HAP-1 (cell line): ENCODE data around the gene CAD.

ENCODE experiments used
- DNase-seq, 2 experiments: peaks; one replicate each; pipeline ENCODE4 v3.0.0-alpha.2; 2016 to 2020; ENCODE audit warnings: low spot score in 2 of 2
- H3K27me3 ChIP-seq: fragments of 250-450 bp; sonication (Bioruptor Pico); 2 replicates; pipeline ENCODE4 v1.5.1; 2020; ENCODE audit warnings: low read depth, mild to moderate bottlenecking, moderate library complexity
- H3K36me3 ChIP-seq: fragments of 250-450 bp; sonication (Bioruptor Pico); replicated peaks from 2 replicates; pipeline ENCODE4 v1.5.1; 2020; ENCODE audit warnings: mild to moderate bottlenecking
- H3K4me1 ChIP-seq: fragments of 250-450 bp; sonication (Bioruptor Pico); 2 replicates; pipeline ENCODE4 v1.5.1; 2020; ENCODE audit warnings: mild to moderate bottlenecking
- H3K4me3 ChIP-seq: fragments of 250-450 bp; sonication (Bioruptor Pico); 2 replicates; pipeline ENCODE4 v1.5.1; 2020; ENCODE audit warnings: mild to moderate bottlenecking, moderate library complexity
- H3K9me3 ChIP-seq: fragments of 250-450 bp; sonication (Bioruptor Pico); 2 replicates; pipeline ENCODE4 v1.5.1; 2020; ENCODE audit warnings: mild to moderate bottlenecking, moderate library complexity
- in situ Hi-C: fragments of 300-500 bp; cut with MboI; formaldehyde crosslinking; loops from 3 replicates; pipeline ENCODE4 v1.14.3; 2020; ENCODE audit warnings: low sequenced_read_pairs, inconsistent platforms, mixed read lengths

Gene CAD

DNA sequence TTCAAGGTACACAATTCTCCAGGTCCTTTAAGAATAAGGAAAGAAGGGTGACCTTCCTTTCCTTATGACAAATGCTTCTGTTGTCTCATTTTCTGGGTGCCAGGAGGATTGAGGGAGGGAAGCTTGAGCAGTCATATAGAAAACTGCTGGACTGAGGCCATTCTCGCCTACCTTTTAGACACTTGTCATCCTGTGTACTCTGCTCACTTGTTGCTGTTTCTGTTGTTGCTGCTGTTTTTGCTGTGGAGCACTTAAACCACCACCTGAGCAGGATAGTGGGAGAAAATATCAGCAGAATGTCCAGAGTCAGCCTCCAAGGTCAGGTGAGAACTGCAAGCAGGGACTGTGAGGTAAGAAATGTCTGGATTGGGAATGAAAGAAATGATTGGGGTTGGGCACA is 60.8 kb downstream of the CAD start:
- H3K9me3 ChIP-seq: no peaks in the 10 kb centered on the region
- H3K27me3 ChIP-seq: no peaks in the 10 kb centered on the region
- H3K4me1 ChIP-seq: peaks cover 22% of the 10 kb centered on the region
- in situ Hi-C loops: no loop called here
- no peaks in the 10 kb centered on the region for H3K36me3 ChIP-seq
- no peak for DNase-seq
- no peak overlapping the region for H3K4me3 ChIP-seq

DNA sequence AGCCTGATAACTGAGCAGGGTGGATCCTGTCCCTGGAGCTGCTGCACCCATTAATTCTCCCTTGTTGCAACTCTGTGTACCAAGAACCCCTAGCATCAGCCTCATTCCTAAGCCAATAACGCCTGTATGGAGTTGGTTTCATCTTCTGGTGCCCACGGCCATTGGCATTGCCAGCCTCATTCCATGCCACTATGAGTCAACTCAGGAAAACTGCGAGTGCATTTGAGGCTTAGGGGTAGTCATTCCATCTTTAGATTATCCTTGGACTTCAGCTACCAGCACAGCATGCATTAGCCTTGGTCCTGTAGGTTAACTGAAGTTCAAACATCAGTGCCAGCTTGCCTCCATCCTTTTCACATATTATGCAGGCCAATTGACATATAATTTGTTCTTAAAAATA is 63.7 kb downstream of the CAD start:
- no peaks in the 10 kb centered on the region for H3K9me3 ChIP-seq
- H3K27me3 ChIP-seq: no peaks in the 10 kb centered on the region
- DNase-seq: no peak
- H3K4me1 ChIP-seq: peaks cover 46% of the 10 kb centered on the region
- no peaks in the 10 kb centered on the region for H3K36me3 ChIP-seq
- in situ Hi-C loops: loop anchor here (10.0 kb wide), 2 partner anchors 176 to 316 kb away; no protein-coding TSS in a partner anchor
- no peak overlapping the region for H3K4me3 ChIP-seq

DNA sequence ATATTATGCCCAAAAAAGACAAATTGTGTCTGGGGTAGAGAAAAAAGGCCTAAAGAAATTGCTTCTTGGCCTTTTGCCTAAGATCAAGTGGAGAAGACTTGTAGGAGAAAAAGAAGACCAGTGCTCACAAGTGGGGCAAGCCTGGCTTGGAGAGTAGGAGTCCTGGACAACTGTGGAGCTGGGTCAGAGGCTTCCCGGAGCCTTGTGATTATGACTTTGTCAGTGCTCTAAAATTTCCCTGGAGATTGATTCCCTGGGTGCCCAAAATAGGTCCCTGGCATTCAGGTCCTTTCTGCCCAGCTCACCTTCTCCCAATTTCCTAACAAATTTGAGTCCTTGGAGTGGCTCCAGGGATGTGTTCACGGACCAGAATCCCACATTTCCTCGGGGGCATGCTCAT is 64.3 kb downstream of the CAD start:
- no peaks in the 10 kb centered on the region for H3K27me3 ChIP-seq
- H3K4me1 ChIP-seq: peaks cover 52% of the 10 kb centered on the region
- no peaks in the 10 kb centered on the region for H3K9me3 ChIP-seq
- DNase-seq: no peak
- H3K36me3 ChIP-seq: no peaks in the 10 kb centered on the region
- no peak overlapping the region for H3K4me3 ChIP-seq
- in situ Hi-C loops: loop anchor here (10.0 kb wide), 2 partner anchors 177 to 317 kb away; no protein-coding TSS in a partner anchor

DNA sequence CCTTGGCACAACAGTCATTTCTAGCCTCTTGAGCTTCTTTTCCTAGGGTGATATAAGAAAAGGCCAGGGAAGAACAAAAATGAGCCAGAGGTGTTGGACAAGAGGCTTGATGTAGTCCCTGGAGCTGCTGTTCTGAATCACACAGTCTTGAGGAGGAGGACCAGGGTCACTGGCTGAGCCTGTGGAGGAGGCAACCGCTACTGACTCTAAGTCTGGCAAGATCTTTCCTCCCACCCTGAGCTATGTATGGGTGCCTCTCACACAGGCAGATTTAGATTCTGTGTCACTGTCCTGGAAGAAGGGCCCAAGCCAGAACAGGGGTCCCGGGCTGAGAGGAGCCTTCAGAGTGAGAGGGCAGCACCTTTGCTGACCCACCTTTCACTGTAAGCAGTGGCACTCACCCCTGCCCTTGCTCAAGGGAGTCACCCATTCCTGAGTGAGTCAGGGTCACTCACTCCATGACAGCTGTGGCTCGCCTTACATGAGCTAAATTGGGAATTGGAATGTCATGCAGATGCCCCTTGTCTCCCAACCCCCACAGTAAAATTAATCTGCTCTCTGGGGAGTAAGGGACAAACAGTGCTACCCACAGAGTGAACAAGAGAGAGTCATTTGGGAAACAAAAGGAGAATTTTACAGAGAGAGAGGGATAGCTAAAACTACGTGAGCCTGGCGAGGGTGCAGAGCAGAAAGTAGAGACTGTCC is 64.8 kb downstream of the CAD start, which contains the start of gene TRIM54:
TSS of gene TRIM54 (plus strand) at position 575 of the 705 bp plus-strand sequence. CDS start 303 bp downstream, outside the sequence.
- H3K4me1 ChIP-seq: peaks cover 58% of the 10 kb centered on the region
- H3K36me3 ChIP-seq: no peaks in the 10 kb centered on the region
- peak within 1 kb of the TSS; percentile 20 for H3K4me3 ChIP-seq
- no peaks in the 10 kb centered on the region for H3K27me3 ChIP-seq
- DNase-seq: peak; percentile 84 to 94
- in situ Hi-C loops: loop anchor here (10.0 kb wide), 2 partner anchors 177 to 317 kb away; no protein-coding TSS in a partner anchor
- H3K9me3 ChIP-seq: no peaks in the 10 kb centered on the region

DNA sequence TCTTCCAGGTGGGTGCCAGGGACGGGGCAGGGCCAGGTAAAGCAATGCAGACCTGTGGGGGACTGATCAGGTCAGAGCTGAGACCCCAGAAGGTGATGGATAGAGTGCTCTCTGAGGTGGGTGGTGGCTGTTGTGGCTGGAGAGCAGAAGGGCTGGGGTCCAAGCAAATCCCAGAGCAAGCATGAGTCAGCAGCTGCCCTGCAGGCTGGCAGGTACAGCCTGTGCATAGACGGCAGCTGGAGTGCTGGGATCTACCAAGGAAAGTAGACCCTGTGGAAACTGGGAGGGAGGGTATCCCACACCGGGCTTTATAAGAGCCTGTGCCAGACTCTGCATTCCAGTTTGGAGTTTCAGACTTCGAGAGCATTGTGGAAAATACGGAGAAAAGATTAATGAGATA is 65.7 kb downstream of the CAD start:
- in situ Hi-C loops: loop anchor here (10.0 kb wide), 2 partner anchors 178 to 318 kb away; no protein-coding TSS in a partner anchor
- peaks cover 61% of the 10 kb centered on the region for H3K4me1 ChIP-seq
- H3K4me3 ChIP-seq: peak overlapping the region; percentile 20
- no peaks in the 10 kb centered on the region for H3K36me3 ChIP-seq
- DNase-seq: peak in 1 of 2 experiments; percentile 63
- no peaks in the 10 kb centered on the region for H3K9me3 ChIP-seq
- no peaks in the 10 kb centered on the region for H3K27me3 ChIP-seq

DNA sequence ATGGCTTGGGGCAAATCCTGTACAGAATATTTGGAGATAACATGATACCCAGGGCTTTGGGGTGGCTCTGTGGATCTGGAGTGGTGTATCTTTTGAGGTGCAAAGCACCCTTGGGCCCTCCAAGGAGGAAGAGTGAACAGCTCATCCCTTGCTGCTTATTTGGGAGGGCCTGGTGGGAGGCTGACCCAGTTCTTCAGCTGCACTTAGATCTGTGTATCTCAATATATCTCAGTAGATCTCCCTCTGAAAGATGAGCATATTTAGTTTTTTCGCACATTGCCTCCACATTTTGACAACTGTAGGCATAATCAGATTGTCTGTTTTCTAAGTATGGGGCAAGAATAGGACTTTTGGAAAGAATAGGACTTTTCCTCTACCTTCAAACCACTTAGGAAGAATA is 67.8 kb downstream of the CAD start:
- Histone ChIP-seq H3K9me3 (no peaks in the 10 kb centered on the region), H3K36me3 (no peaks in the 10 kb centered on the region), H3K27me3 (no peaks in the 10 kb centered on the region), H3K4me1 (peaks cover 57% of the 10 kb centered on the region), H3K4me3 (no peak overlapping the region)
- no peak for DNase-seq
- in situ Hi-C loops: loop anchor here (10.0 kb wide), 2 partner anchors 180 to 320 kb away; no protein-coding TSS in a partner anchor

DNA sequence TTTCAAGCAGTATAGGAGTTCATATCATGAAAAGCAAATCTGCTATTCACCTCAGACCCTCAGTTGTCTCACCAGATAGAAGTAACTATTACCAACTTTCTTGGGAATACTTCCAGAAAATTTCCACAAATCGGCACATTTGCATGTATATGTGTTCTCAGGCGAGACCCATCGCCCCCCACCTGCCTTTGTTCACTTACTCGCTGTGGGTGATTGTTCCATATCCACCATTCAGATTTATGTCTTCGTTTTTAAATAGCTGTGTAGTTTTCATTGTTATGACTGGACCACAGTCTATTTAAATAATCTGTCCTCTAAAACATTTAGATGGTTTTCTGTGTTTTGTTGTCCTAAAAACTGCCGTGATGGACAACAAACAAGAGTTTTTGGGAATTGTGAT is 68.3 kb downstream of the CAD start:
- peaks cover 56% of the 10 kb centered on the region for H3K4me1 ChIP-seq
- H3K36me3 ChIP-seq: no peaks in the 10 kb centered on the region
- H3K27me3 ChIP-seq: no peaks in the 10 kb centered on the region
- H3K9me3 ChIP-seq: no peaks in the 10 kb centered on the region
- in situ Hi-C loops: loop anchor here (10.0 kb wide), 2 partner anchors 181 to 321 kb away; no protein-coding TSS in a partner anchor
- no peak overlapping the region for H3K4me3 ChIP-seq
- peak; percentile 74 to 75 for DNase-seq

DNA sequence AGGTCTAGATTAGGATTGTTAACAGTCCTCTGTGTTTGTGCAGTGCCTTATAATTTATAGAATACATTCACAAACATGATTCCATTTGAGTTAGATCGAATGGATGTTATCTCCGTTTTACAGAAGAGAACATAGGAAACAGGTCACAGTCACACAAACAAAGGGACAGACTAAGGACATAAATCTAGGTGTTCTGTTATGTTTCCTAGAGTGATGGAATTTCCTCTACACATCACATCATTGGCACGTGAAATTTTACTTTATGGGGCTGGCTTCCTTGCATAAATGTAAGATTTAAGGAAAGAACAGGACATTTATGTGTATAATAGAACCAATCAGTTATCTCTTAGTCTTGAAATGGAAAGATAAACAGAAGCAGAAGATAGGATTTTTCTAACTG is 71.4 kb downstream of the CAD start:
- no peak overlapping the region for H3K4me3 ChIP-seq
- in situ Hi-C loops: loop anchor here (10.0 kb wide), 2 partner anchors 184 to 324 kb away; no protein-coding TSS in a partner anchor
- H3K36me3 ChIP-seq: no peaks in the 10 kb centered on the region
- DNase-seq: no peak
- no peaks in the 10 kb centered on the region for H3K27me3 ChIP-seq
- peaks cover 44% of the 10 kb centered on the region for H3K4me1 ChIP-seq
- H3K9me3 ChIP-seq: no peaks in the 10 kb centered on the region

DNA sequence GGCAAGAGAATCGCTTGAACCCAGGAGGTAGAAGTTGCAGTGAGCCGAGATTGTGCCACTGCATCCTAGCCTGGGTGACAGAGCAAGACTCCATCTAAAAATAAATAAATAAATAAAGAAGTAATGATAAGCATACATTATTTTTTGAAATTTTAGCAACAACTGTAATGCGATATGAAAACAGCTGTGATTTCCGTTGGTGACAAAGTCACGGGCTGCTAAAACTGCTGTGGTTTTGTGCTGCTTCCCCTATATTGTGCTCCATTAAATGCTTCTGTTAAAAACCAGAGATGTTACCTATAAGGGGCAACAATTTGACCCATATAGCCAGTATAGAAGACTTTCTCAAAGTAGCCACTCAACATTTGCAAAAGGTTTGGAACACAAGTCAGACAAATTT is 73.4 kb downstream of the CAD start:
- Histone ChIP-seq H3K9me3 (no peaks in the 10 kb centered on the region), H3K36me3 (no peaks in the 10 kb centered on the region), H3K27me3 (no peaks in the 10 kb centered on the region), H3K4me1 (peaks cover 31% of the 10 kb centered on the region), H3K4me3 (no peak overlapping the region)
- in situ Hi-C loops: no loop called here
- DNase-seq: no peak

DNA sequence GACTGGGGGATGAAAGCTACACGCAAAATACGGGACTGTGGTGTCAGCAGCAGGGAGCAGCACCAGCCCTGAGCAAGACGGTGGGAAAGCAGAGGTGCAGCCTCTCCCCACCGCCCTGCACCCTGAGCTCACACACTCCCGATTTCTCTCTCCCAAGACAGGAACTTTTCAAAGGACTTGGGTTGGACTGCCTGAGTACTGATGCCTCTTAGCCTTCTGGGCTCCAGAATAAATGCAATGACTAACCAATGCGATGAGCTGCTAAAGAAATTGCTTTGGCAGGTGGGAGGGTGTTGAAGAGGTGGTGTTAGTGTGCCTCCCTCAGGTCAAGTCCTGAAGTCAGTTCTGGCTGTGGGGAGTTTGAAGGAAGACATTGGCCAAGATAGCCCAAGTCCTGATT is 74.7 kb downstream of the CAD start:
- Histone ChIP-seq H3K4me3 (no peak overlapping the region), H3K36me3 (peaks cover 4% of the 10 kb centered on the region; the same call in 1 of the 2 replicates), H3K9me3 (no peaks in the 10 kb centered on the region), H3K4me1 (peaks cover 19% of the 10 kb centered on the region), H3K27me3 (no peaks in the 10 kb centered on the region)
- in situ Hi-C loops: no loop called here
- peak; percentile 25 to 41 for DNase-seq
